ENCODE measurements around the gene RSPH1. TPM values are rescaled to one million over a fixed set of nuclear protein-coding genes. Genes with fewer than 3 reads are reported as not detected.

The RSPH1 gene
- total and polyA plus RNA-seq, 5 experiments from 2014 or later: 0.14 TPM; not detected in 4

DNA sequence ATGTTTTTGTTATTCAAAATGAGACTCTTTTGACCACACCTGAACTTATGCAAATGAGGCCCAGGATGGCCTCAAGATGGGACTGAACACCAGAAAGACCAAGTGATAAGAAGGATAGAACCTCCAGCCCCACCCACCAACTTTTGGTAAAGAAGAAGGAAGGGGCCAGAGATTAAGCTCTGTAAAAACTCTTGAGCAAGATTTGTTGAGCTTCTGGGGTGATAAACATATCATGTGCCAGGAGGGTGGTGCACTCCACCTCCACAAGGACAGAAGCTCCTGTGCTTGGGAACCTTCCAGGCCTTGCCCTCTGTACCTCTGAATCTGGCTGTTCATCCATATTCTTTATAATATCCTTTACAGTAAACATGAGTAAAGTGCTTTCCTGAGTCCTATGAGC is 5.3 kb downstream of the RSPH1 start:
- DNase-seq: no peak
- Mint-ChIP-seq H3K36me3 (no peaks in the 10 kb centered on the region), H3K27me3 (peaks cover 0 to 10% (median 3%) of the 10 kb centered on the region in 5 donors), H3K9me3 (no peaks in the 10 kb centered on the region), H3K4me3 (no peak overlapping the region), H3K27ac (no peak overlapping the region), H3K4me1 (peaks cover 2 to 6% (median 4%) of the 10 kb centered on the region in 4 donors)
- no peak for ATAC-seq
- POLR2A ChIA-PET: no interaction called here

DNA sequence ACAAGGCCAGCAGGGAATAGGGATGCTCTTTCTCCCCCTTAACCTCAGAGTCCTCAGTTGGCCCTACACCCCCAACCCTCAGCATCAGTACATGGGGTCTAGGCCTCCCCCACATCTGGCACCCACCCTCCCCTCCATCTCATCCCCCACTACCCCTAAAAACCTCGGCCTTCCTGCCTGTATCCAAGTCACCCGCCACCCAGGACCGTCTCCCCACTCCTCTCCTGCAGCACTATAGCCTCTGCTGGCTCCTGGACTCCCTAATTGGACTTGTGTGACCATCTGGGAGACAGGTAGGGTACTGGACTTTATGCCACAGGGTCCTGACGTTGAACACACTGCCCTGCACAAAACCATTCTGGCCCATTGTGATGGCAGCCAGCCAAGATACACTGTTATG is 6.0 kb downstream of the RSPH1 start:
- no peak overlapping the region for H3K4me3 Mint-ChIP-seq
- POLR2A ChIA-PET: no interaction called here
- peaks cover 0 to 3% (median 2%) of the 10 kb centered on the region in 4 donors for H3K4me1 Mint-ChIP-seq
- no peaks in the 10 kb centered on the region for H3K36me3 Mint-ChIP-seq
- H3K27ac Mint-ChIP-seq: no peak overlapping the region
- DNase-seq (no peak), ATAC-seq (no peak)
- H3K27me3 Mint-ChIP-seq: peaks cover 0 to 10% (median 3%) of the 10 kb centered on the region in 5 donors
- no peaks in the 10 kb centered on the region for H3K9me3 Mint-ChIP-seq

DNA sequence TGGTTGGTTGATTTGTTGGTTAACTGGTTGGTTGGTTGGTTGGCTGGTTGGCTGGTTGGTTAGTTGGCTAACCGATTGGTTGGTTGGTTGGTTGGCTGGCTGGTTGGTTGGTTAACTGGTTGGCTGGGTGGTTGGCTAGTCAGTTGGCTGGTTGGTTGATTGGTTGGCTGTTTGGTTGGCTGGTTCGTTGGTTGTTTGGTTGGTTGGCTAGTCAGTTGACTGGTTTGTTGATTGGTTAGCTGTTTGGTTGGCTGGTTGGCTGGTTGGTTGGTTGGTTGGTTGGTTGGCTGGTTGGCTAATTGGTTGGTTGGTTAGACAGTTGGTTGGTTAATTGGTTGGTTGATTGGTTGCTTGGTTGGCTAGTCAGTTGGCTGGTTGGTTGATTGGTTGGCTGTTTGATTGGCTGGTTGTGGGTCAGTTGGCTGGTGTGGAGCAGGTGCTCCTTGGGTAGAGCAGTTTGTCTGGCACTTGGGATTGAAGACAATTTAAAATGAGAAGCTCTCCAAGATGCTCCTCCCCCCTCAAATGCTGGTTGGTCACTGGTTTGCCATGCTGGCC is 6.9 kb downstream of the RSPH1 start:
- ATAC-seq: no peak
- no peaks in the 10 kb centered on the region for H3K36me3 Mint-ChIP-seq
- peaks cover 0 to 10% (median 3%) of the 10 kb centered on the region in 5 donors for H3K27me3 Mint-ChIP-seq
- H3K9me3 Mint-ChIP-seq: no peaks in the 10 kb centered on the region
- no peak overlapping the region for H3K27ac Mint-ChIP-seq
- POLR2A ChIA-PET: no interaction called here
- no peak for DNase-seq
- peaks cover 0 to 3% (median 2%) of the 10 kb centered on the region in 4 donors for H3K4me1 Mint-ChIP-seq
- no peak overlapping the region for H3K4me3 Mint-ChIP-seq

DNA sequence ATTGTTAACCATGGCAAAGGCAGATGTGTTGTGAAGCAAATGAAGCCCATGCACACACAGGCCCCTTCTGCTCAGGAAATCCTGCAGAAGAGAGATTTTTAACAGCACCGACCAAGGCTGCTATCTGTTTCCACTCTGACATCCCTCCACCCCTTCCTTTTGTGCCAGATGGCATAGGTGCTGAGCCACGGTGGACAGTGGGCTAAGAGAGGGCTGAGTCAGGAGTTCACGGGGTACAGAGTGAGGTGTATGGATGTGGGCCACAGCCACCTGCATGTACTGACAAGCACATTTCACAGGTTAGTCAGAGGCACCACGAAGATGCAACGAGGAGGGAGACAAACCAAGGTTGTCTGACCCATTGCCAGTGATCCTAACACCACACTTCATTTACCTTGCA is 9.5 kb downstream of the RSPH1 start:
- Mint-ChIP-seq H3K27me3 (peaks cover 0 to 10% (median 3%) of the 10 kb centered on the region in 5 donors), H3K9me3 (no peaks in the 10 kb centered on the region), H3K4me1 (peaks cover 0 to 3% (median under 1%) of the 10 kb centered on the region in 4 donors), H3K4me3 (no peak overlapping the region), H3K27ac (peak overlapping the region in 3 of 10 donors; percentile 15 to 79 (median 33)), H3K36me3 (no peaks in the 10 kb centered on the region)
- DNase-seq (no peak), ATAC-seq (no peak)
- POLR2A ChIA-PET: no interaction called here

DNA sequence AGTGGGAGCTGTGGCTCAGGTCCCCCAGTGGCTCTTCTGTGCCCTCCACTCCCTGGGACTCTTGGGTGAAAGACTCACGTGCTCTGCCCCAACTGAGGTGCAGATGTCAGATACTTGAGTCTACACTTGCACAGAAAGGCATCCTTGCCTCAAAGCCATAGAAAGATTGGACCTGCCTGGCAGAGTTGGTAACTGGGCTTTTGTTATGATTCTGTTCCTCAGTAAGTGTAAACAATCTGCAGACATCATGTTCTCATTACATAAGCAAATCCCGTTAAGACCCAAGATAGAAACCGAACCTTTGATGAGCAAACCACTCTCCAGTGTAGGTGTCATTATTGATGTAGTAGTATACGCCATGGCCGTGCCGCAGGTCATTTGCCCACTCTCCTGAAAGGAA is 10.0 kb downstream of the RSPH1 start:
- H3K9me3 Mint-ChIP-seq: no peaks in the 10 kb centered on the region
- no peaks in the 10 kb centered on the region for H3K36me3 Mint-ChIP-seq
- H3K4me1 Mint-ChIP-seq: peaks cover 0 to 3% (median under 1%) of the 10 kb centered on the region in 4 donors
- POLR2A ChIA-PET: no interaction called here
- peak overlapping the region in 2 of 10 donors; percentile 5 to 33 for H3K27ac Mint-ChIP-seq
- H3K27me3 Mint-ChIP-seq: peaks cover 0 to 10% (median 3%) of the 10 kb centered on the region in 5 donors
- no peak for DNase-seq
- H3K4me3 Mint-ChIP-seq: no peak overlapping the region
- ATAC-seq: no peak

DNA sequence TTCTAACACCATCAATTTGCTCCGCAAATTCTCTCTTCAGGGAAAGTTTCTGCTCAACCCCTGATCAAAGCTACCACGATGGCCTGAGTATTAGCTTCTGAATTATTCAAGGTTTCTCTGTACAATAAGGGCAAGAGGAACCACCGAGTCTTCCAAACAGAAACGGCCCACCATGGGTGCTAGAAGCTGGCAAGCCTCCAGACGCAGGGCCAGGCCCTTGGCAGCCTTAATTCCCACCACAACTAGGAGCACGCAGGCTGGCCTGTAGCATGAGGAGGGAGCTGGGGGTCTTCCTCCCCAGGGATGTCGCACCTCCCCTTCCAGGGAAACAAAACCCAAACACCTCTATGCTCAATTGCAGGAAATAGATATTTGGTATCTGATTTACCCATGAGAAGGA is 11.1 kb downstream of the RSPH1 start:
- Mint-ChIP-seq H3K27me3 (peaks cover 0 to 10% (median 3%) of the 10 kb centered on the region in 5 donors), H3K27ac (no peak overlapping the region), H3K4me3 (no peak overlapping the region), H3K36me3 (no peaks in the 10 kb centered on the region), H3K4me1 (peaks cover 0 to 3% (median 0%) of the 10 kb centered on the region in 4 donors), H3K9me3 (no peaks in the 10 kb centered on the region)
- POLR2A ChIA-PET: no interaction called here
- ATAC-seq (no peak), DNase-seq (no peak)

DNA sequence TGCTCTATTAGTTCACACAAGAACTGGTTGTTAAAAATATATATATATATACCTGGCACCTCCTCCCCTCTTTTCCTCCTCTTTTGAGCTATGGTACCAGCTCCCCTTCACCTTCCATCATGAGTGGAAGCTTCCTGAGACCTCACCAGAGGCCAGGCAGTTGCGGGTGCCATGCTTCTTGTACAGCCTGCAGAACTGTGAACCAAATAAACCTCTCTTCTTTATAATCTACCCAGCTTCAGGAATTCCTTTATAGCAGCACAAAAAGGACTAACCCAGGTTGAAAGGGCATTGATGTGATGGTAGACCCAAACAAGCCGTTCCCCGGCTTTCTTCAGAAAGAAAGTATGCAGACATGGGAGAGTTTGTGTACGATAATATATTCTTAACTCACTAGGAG is 14.9 kb downstream of the RSPH1 start:
- DNase-seq (no peak), ATAC-seq (no peak)
- Mint-ChIP-seq H3K4me3 (no peak overlapping the region), H3K4me1 (no peaks in the 10 kb centered on the region), H3K9me3 (no peaks in the 10 kb centered on the region), H3K27ac (no peak overlapping the region), H3K36me3 (no peaks in the 10 kb centered on the region), H3K27me3 (no peaks in the 10 kb centered on the region)
- POLR2A ChIA-PET: no interaction called here

DNA sequence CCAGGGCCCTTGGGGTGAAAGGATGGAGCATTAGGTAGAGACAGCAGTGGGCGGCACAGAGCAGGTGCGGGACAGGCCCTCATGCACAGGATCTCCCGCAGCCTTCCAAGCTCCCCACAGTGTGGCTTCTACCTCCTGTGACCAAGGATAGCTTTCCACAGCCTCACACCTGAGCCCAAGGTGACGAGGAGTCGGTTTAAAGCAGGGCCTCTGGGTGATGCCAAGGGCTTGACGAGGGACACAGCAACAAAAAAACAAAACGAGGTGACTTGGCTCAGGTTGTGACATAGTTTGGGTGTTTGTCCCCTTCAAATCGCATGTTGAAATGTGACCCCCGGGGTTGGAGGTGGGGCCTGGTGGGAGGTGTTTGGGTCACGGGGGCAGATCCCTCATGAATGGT is 15.3 kb downstream of the RSPH1 start:
- Mint-ChIP-seq H3K4me3 (no peak overlapping the region), H3K27ac (peak overlapping the region in 1 of 10 donors; percentile 27), H3K4me1 (no peaks in the 10 kb centered on the region), H3K9me3 (no peaks in the 10 kb centered on the region), H3K27me3 (no peaks in the 10 kb centered on the region), H3K36me3 (no peaks in the 10 kb centered on the region)
- POLR2A ChIA-PET: interaction anchor here (0.6 kb wide), 1 partner anchor 8 kb away, joined by 4 read pairs; no protein-coding TSS in a partner anchor
- DNase-seq (no peak), ATAC-seq (no peak)

DNA sequence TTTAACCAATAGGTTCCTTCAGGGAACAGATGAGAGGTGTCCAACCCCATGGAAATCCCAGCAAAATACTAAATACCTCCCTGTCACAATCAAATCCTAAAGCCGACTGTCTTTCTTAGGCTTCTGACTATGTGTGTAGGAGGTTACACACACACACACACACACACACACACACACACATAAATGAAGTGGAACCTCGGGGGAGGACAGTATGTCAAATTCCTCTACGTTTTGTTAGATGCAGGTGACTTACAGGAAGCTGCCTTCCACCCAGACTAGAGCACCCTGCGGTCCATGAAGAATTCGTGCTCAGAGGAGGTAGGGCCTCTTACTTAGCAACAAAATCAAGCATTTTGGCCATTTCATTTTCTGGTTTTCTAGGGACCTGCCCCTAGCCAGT is 16.4 kb downstream of the RSPH1 start:
- H3K4me1 Mint-ChIP-seq: peaks cover 0 to under 1% (median 0%) of the 10 kb centered on the region in 4 donors
- H3K9me3 Mint-ChIP-seq: no peaks in the 10 kb centered on the region
- POLR2A ChIA-PET: no interaction called here
- H3K27ac Mint-ChIP-seq: no peak overlapping the region
- no peak for DNase-seq
- H3K27me3 Mint-ChIP-seq: no peaks in the 10 kb centered on the region
- ATAC-seq: no peak
- no peak overlapping the region for H3K4me3 Mint-ChIP-seq
- H3K36me3 Mint-ChIP-seq: no peaks in the 10 kb centered on the region

DNA sequence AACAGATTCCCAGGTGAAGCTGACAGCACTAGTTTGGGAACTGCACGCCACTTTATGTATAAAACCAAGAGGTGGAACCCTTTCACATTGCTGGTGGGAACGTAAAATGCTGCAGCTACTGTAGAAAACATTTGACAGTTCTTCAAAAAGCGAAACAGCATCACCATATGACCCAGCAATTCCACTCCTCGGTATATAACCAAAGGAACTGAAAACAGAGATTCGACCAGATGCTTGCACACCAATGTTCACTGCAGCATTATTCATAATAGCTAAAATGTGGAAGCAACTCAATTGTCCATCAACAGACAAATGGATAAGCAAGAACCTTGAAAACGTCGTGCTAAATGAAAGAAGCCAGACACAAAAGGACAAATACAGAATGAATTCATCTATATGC is 17.5 kb downstream of the RSPH1 start:
- no peaks in the 10 kb centered on the region for H3K27me3 Mint-ChIP-seq
- no peaks in the 10 kb centered on the region for H3K36me3 Mint-ChIP-seq
- no peaks in the 10 kb centered on the region for H3K9me3 Mint-ChIP-seq
- POLR2A ChIA-PET: interaction anchor here (0.6 kb wide), 1 partner anchor 28 kb away, joined by 3 read pairs; no protein-coding TSS in a partner anchor
- ATAC-seq: no peak
- H3K4me3 Mint-ChIP-seq: no peak overlapping the region
- H3K4me1 Mint-ChIP-seq: peaks cover 0 to 3% (median 0%) of the 10 kb centered on the region in 4 donors
- no peak for DNase-seq
- no peak overlapping the region for H3K27ac Mint-ChIP-seq

DNA sequence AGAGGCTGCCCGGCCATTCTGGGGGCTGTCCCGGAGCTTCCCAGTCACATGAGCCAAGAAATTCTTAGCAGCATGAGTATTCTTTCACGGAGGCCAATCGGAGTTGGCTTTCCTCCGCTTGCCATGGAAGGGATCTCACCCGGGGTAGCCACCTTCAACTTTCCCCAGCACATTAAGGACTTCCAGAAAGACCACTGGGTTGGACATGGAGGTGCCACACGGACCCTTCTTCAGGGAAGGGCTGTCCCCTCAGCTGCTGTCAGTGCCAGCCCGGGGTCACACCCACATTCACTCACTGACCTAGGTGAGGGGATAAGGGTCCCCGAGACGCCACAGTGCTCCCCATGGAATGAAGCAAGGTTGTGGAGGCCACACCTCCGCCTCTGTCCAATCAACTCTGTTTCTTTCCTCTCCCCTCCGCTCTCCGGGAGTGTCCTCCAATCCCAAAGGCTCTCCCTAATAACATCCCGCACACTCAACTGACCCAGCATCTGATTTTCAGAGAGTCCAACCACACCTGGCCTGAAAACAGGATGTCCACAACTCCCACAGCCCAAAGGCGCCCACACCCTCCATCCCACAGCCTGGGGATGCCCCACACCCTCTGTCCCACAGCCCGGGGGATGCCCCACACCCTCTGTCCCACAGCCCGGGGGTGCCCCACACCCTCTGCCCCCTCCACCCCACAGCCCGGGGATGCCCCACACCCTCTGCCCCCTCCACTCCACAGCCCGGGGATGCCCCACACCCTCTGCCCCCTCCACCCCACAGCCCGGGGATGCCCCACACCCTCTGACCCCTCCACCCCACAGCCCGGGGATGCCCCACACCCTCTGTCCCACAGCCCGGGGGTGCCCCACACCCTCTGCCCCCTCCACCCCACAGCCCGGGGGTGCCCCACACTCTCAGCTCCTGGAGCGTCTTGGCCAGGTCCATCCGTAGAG is 19.4 kb downstream of the RSPH1 start:
- Mint-ChIP-seq H3K4me3 (no peak overlapping the region), H3K4me1 (peaks cover 0 to 3% (median 0%) of the 10 kb centered on the region in 4 donors), H3K27me3 (no peaks in the 10 kb centered on the region), H3K27ac (peak overlapping the region in 1 of 10 donors; percentile 55), H3K36me3 (no peaks in the 10 kb centered on the region), H3K9me3 (no peaks in the 10 kb centered on the region)
- POLR2A ChIA-PET: interaction anchor here (1.3 kb wide), 1 partner anchor 15 kb away, joined by 4 read pairs; no protein-coding TSS in a partner anchor
- DNase-seq (no peak), ATAC-seq (no peak)

DNA sequence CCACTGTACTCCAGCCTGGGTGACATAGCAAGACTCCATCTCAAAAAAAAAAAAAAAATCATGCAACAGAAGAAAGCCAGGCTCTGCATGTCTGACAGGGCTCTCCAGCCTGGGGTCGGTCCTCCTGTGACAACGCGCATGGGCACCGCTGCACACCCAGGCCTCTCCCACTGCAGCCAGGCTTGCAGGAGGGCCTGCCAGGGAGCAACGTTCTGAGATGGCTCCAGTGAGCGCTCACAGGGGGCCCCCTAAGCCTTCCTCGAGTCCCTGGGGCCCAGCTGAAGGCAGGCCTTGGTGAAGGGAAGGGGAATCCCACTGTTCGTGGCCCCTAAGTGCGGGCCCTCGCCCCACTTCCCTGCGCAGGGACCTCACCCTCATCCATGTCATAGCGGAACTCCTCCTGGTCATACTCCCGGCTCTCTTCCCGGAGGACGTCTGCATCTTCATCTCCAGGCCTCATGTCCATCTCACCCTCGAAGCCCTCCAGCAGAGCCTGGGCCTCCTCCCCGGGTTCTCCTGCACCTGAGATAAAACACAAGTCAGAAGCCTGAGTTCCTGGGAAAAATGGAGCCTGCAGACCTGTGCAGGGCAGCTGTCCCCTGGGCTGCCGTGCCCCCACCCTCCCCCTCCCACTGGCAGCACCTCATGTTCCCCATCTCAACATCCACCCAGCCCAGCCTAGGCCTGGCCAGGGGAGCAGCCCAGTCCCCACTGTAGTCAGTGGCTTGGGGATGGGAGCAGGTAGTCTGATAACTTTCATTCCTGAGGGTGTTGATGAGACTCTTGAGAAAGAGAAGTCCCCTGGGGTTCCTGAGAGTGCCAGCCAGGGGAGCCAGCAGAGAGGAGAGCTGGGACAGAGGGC is 20.3 kb downstream of the RSPH1 start:
- H3K4me1 Mint-ChIP-seq: peaks cover 0 to 3% (median 0%) of the 10 kb centered on the region in 4 donors
- POLR2A ChIA-PET: no interaction called here
- no peaks in the 10 kb centered on the region for H3K27me3 Mint-ChIP-seq
- no peaks in the 10 kb centered on the region for H3K9me3 Mint-ChIP-seq
- ATAC-seq (no peak), DNase-seq (no peak)
- peak overlapping the region in 2 of 10 donors; percentile 52 to 77 for H3K27ac Mint-ChIP-seq
- H3K4me3 Mint-ChIP-seq: no peak overlapping the region
- H3K36me3 Mint-ChIP-seq: no peaks in the 10 kb centered on the region
